GM12892 (cell line): ENCODE results near the gene LRRC37A.
"Not testable (repeated sequence)": the region's sequence is repeated elsewhere in the genome, so short reads cannot be mapped to it uniquely, and the experiment has no call there.

Experiments
- POLR2A ChIP-seq: IDR thresholded peaks from 2 replicates; pipeline ENCODE4 v1.6.1; 2011; ENCODE audit warnings: low read depth, low read length, control low read depth
- POLR2AphosphoS5 ChIP-seq: IDR thresholded peaks from 2 replicates; pipeline ENCODE4 v1.6.1; 2011; ENCODE audit warnings: low read depth, low read length, control low read depth
- TAF1 ChIP-seq: IDR thresholded peaks from 2 replicates; pipeline ENCODE4 v1.6.1; 2011; ENCODE audit warnings: low read depth, mild to moderate bottlenecking, control low read depth, low read length, borderline replicate concordance

DNA sequence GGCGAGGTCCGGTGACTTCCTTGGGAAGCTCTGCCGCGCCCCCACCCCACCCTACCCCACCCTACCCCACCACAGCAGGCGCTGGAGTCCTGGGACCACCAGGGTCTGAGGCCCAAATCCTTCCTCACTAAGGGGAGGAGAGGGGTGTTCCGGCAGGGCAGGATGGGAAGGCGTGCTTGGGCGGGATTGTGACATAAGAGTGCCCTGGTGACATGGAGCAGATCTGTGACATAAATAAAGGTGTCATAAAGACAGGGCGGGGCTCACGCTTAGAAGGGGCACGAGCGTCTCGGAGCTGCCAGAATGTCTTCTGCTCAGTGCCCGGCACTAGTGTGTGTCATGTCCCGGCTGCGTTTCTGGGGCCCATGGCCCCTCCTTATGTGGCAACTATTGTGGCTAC lies at the start of gene LRRC37A:
- TF ChIP-seq POLR2AphosphoS5, POLR2A, TAF1: not testable (repeated sequence)
